ENCODE measurements around the gene TET1. TPM values are rescaled to one million over a fixed set of nuclear protein-coding genes. Genes with fewer than 3 reads are reported as not detected.
"Not testable (repeated sequence)": the region's sequence is repeated elsewhere in the genome, so short reads cannot be mapped to it uniquely, and the experiment has no call there.

The TET1 gene
- total RNA-seq, 4 donors from 2014 or later: 6.9 to 9.6 (median 8.8) TPM

DNA sequence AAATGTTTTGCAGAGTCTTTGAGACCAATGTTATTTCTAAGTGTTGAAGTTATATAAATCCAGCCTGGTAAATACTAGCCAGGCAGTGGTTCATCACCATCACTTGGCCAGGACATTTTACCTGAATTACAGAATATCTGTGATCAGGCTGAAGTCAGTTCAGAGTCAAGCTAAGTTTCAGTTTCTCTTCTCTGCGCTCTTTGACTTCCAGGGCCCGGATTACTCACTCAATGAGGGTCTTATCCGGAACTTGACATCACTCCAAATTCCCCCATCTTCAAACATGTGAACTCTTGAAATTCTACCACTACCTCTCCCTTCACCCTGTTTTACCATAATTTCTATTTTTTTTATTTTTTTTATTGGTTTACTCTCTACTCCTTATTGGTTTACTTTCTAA, 124.3 kb downstream of the TET1 start:
- intact Hi-C loops (cut with DNase I): no loop called here
- H3K36me3 ChIP-seq: peaks cover 7 to 68% (median 32%) of the 10 kb centered on the region in 4 donors
- no peak overlapping the region for H3K27ac ChIP-seq (replicated peaks in 1 of 4)
- H3K4me3 ChIP-seq: no peak overlapping the region
- no peaks in the 10 kb centered on the region for H3K9me3 ChIP-seq
- TF ChIP-seq CTCF (IDR thresholded peaks at IDR 0.05) (no peak), POLR2A (IDR thresholded peaks at IDR 0.05; ENCODE audit: low read depth) (no peak), EP300 (IDR thresholded peaks at IDR 0.05) (no peak), POLR2AphosphoS5 (IDR thresholded peaks at IDR 0.05) (no peak)
- WGBS: 92% methylated on average over 3 of the region's 3 CpGs
- DNase-seq (ENCODE audit: extremely low spot score): no peak
- no peaks in the 10 kb centered on the region for H3K4me1 ChIP-seq
- H3K27me3 ChIP-seq: no peaks in the 10 kb centered on the region

GRCh38 chr10:68696018-68696417, 135.9 kb downstream of the TET1 start:
- intact Hi-C loops (cut with DNase I): no loop called here
- 76% methylated on average over 1 of the region's 1 CpG for WGBS
- H3K27me3 ChIP-seq: no peaks in the 10 kb centered on the region
- peaks cover 0 to 11% (median 2%) of the 10 kb centered on the region in 4 donors for H3K4me1 ChIP-seq
- H3K9me3 ChIP-seq: no peaks in the 10 kb centered on the region
- TF ChIP-seq POLR2AphosphoS5 (IDR thresholded peaks at IDR 0.05) (no peak), POLR2A (IDR thresholded peaks at IDR 0.05; ENCODE audit: low read depth) (no peak), CTCF (IDR thresholded peaks at IDR 0.05) (no peak), EP300 (IDR thresholded peaks at IDR 0.05) (no peak)
- no peak for DNase-seq (ENCODE audit: extremely low spot score)
- no peak overlapping the region for H3K27ac ChIP-seq (replicated peaks in 1 of 4)
- H3K36me3 ChIP-seq: peaks cover 0 to 11% (median 9%) of the 10 kb centered on the region in 4 donors
- no peak overlapping the region for H3K4me3 ChIP-seq

- WGBS: 91% methylated on average over 1 of the region's 1 CpG
- Histone ChIP-seq H3K27ac (replicated peaks in 1 of 4) (no peak overlapping the region), H3K36me3 (peaks cover 0 to under 1% (median 0%) of the 10 kb centered on the region in 4 donors), H3K4me3 (no peak overlapping the region), H3K9me3 (no peaks in the 10 kb centered on the region), H3K4me1 (peaks cover 0 to 11% (median 2%) of the 10 kb centered on the region in 4 donors), H3K27me3 (no peaks in the 10 kb centered on the region)
- no peak for TF ChIP-seq CTCF (IDR thresholded peaks at IDR 0.05)
- DNase-seq (ENCODE audit: extremely low spot score): no peak
- intact Hi-C loops (cut with DNase I): no loop called here
These were observed 137.0 kb downstream of the TET1 start for GRCh38 chr10:68697106-68697505.

DNA sequence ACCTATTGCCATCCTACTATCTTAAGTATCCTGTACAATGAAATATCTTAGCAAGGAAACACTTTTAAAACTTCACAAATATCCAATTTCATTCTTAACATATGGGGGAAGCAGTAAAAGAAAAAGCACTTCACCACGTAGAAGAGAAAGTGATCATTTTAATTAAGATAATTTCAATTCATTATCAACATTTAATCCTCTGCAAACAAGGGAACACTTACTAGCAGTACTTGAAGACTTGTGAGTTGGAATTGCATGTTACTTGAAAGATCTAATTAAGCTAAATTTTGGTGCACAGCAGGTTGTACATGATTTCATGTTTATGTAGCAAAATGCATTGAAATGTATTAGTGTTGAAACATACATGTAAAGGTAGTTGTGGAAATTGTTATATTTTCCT, 140.1 kb downstream of the TET1 start:
- no peak for TF ChIP-seq POLR2A (IDR thresholded peaks at IDR 0.05; ENCODE audit: low read depth)
- TF ChIP-seq EP300 (IDR thresholded peaks at IDR 0.05): no peak
- no peak for TF ChIP-seq POLR2AphosphoS5 (IDR thresholded peaks at IDR 0.05)
- no peak for TF ChIP-seq CTCF (IDR thresholded peaks at IDR 0.05)
- Histone ChIP-seq H3K27ac (replicated peaks in 1 of 4) (no peak overlapping the region), H3K9me3 (no peaks in the 10 kb centered on the region), H3K4me1 (peaks cover 0 to 11% (median 2%) of the 10 kb centered on the region in 4 donors), H3K36me3 (no peaks in the 10 kb centered on the region), H3K4me3 (no peak overlapping the region), H3K27me3 (no peaks in the 10 kb centered on the region)
- DNase-seq (ENCODE audit: extremely low spot score): no peak
- 79% methylated on average over 1 of the region's 1 CpG for WGBS
- intact Hi-C loops (cut with DNase I): no loop called here

GRCh38 chr10:68705548-68705947, 145.4 kb downstream of the TET1 start:
- H3K27ac ChIP-seq (replicated peaks in 1 of 4): no peak overlapping the region
- H3K9me3 ChIP-seq: no peaks in the 10 kb centered on the region
- no peaks in the 10 kb centered on the region for H3K36me3 ChIP-seq
- intact Hi-C loops (cut with DNase I): no loop called here
- TF ChIP-seq POLR2AphosphoS5 (IDR thresholded peaks at IDR 0.05) (no peak), EP300 (IDR thresholded peaks at IDR 0.05) (no peak), CTCF (IDR thresholded peaks at IDR 0.05) (no peak)
- H3K27me3 ChIP-seq: no peaks in the 10 kb centered on the region
- WGBS: 93% methylated on average over 1 of the region's 1 CpG
- DNase-seq (ENCODE audit: extremely low spot score): no peak
- no peak overlapping the region for H3K4me3 ChIP-seq
- H3K4me1 ChIP-seq: no peaks in the 10 kb centered on the region

GRCh38 chr10:68708987-68709386, 148.8 kb downstream of the TET1 start:
- WGBS: 91% methylated on average over 5 of the region's 5 CpGs
- H3K27me3 ChIP-seq; H3K9me3 ChIP-seq; DNase-seq (ENCODE audit: extremely low spot score); H3K36me3 ChIP-seq; intact Hi-C loops (cut with DNase I); H3K4me3 ChIP-seq; H3K4me1 ChIP-seq; H3K27ac ChIP-seq (replicated peaks in 1 of 4): not testable (repeated sequence)

DNA sequence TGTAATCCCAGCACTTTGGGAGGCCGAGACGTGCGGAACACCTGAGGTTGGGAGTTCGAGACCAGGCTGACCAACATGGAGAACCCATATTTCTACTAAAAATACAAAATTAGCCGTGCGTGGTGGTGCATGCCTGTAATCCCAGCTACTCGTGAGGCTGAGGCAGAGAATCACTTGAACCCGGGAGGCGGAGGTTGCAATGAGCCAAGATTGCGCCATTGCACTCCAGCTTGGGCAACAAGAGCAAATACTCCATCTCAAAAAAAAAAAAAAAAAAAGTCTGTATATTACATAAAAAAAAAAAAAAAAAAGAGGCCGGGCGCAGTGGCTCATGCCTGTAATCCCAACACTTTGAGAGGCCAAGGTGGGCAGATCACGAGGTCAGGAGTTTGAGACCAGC, 152.9 kb downstream of the TET1 start:
- H3K4me1 ChIP-seq; H3K27me3 ChIP-seq; H3K36me3 ChIP-seq; H3K4me3 ChIP-seq; H3K9me3 ChIP-seq; intact Hi-C loops (cut with DNase I); H3K27ac ChIP-seq (replicated peaks in 1 of 4); DNase-seq (ENCODE audit: extremely low spot score): not testable (repeated sequence)
- WGBS: 91% methylated on average over 13 of the region's 13 CpGs
